Measurements from ENCODE around the gene ATP6V1G1. TPM values are rescaled to one million over a fixed set of nuclear protein-coding genes. Genes with fewer than 3 reads are reported as not detected.
"Not testable (repeated sequence)": the region's sequence is repeated elsewhere in the genome, so short reads cannot be mapped to it uniquely, and the experiment has no call there.

ATP6V1G1 gene
- polyA plus RNA-seq, 2 donors: 127 to 145 TPM

DNA sequence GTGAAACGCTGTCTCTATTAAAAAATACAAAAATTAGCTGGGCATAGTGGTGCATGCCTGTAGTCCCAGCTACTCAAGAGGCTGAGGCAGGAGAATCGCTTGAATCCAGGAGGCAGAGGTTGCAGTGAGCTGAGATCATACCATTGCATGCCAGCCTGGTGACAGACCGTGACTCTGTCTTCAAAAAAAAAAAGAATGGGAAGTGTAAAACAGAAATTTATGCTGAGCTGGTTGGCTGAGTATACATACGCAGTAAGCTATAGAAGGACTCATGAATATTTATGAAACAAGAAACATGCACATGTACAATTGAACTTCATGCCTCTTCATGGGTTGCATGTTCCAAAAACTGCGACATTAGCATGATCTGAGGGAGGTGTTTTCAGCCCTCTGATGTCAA, 10.8 kb upstream of the ATP6V1G1 start:
- 82 to 83% methylated on average over 5 of the region's 5 CpGs for WGBS, 2 donors
- not testable (repeated sequence) for H3K4me3 ChIP-seq (ENCODE audit: low read depth in 1 of 2, low read length in 2 of 2); H3K27me3 ChIP-seq (ENCODE audit: control insufficient read depth in 1 of 2, insufficient read depth in 2 of 2, low read length in 2 of 2); H3K9me3 ChIP-seq (ENCODE audit: control insufficient read depth in 2 of 2, insufficient read depth in 1 of 2, low read depth in 1 of 2, low read length in 1 of 2); H3K36me3 ChIP-seq (ENCODE audit: control insufficient read depth in 2 of 2, insufficient read depth in 2 of 2, low read length in 1 of 2); H3K27ac ChIP-seq (ENCODE audit: low read depth in 2 of 2, low read length in 1 of 2); H3K4me1 ChIP-seq (ENCODE audit: control insufficient read depth in 2 of 2, insufficient read depth in 2 of 2, low read length in 1 of 2)

DNA sequence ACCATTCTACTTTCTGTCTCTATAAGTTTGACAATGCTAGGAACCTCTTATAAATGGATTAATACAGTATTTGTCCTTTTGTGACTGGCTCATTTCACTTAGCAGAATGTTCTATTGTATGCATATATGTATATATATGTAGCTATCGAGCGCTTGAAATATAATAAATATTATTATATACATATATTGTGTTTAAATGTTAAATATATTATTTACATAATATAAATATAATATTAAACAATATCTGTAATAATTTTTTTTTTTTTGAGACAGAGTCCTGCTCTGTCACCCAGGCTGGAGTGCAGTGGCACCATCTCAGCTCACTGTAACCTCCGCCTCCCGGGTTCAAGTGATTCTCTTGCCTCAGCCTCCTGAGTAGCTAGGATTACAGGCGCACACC, 9.4 kb upstream of the ATP6V1G1 start:
- 78 to 82% methylated on average over 5 of the region's 5 CpGs for WGBS, 2 donors
- not testable (repeated sequence) for H3K27me3 ChIP-seq (ENCODE audit: control insufficient read depth in 1 of 2, insufficient read depth in 2 of 2, low read length in 2 of 2); H3K27ac ChIP-seq (ENCODE audit: low read depth in 2 of 2, low read length in 1 of 2)

DNA sequence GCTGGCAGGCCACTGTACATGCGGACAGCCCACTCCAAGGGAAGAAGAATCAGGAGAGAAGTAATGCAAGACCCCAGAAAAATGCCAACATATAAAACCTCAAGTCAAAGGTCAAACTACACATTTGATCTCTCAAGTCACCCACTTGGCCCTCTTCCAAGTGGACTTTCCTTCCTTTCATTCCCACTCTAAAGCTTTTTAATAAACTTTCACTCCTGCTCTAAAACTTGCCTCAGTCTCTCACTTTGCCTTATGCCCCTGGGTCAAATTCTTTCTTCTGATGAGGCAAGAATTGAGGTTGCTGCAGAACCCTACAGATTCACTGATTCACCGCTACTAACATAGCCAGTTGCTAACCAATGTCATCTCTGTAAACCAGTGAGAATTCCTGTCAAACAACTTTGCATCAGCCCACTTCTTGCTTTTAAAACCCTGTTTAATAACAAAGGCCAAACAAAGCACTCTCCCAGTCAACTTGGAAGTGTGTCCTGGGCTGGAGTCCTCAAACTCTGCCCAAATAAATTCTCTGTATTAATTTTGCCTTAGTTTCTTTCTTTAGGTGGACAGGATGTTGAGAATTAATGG, 6.9 kb upstream of the ATP6V1G1 start:
- no peaks in the 10 kb centered on the region for H3K36me3 ChIP-seq (ENCODE audit: control insufficient read depth in 2 of 2, insufficient read depth in 2 of 2, low read length in 1 of 2)

More for the DNA sequence above, 9.4 kb upstream of the ATP6V1G1 start:
- H3K4me3 ChIP-seq (ENCODE audit: low read depth in 1 of 2, low read length in 2 of 2); H3K36me3 ChIP-seq (ENCODE audit: control insufficient read depth in 2 of 2, insufficient read depth in 2 of 2, low read length in 1 of 2); H3K9me3 ChIP-seq (ENCODE audit: control insufficient read depth in 2 of 2, insufficient read depth in 1 of 2, low read depth in 1 of 2, low read length in 1 of 2); H3K4me1 ChIP-seq (ENCODE audit: control insufficient read depth in 2 of 2, insufficient read depth in 2 of 2, low read length in 1 of 2): not testable (repeated sequence)

DNA sequence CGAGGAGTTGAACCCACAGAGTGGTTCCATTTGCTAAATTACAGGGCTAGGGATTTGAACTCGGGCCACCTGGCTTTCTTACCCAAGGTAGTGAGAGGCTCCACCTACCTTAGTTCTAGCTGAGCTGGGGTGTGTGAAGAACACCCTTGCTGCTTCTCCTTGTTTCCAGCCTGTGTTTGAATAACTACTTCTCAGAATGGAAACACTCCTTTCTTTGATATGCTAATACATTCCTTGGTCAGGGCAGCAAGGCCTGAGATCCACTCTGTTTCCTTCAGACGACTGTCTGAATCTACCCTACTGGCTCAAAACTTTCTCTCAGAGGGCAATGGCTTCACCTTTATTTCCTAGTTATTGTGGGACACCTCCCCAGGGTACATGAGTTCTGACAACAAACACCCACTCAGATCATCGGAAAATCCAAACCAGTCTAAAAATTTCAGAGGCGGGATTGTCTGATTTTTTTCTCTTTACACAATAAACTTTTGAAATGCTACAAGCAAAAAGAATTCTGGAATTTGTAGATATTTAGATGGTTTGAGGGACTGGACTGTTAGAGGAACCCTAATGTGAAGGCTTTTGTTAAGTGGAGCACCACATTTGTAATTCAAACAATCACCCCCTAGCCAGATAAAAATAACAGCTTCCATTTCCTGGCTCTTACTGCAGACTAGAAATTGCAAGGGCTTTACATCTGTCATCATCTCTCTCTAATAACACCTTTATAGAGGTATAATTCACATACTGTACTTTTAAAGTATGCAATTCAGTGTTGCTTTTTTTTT, 4.0 kb upstream of the ATP6V1G1 start:
- Histone ChIP-seq H3K9me3 (ENCODE audit: control insufficient read depth in 2 of 2, insufficient read depth in 1 of 2, low read depth in 1 of 2, low read length in 1 of 2) (no peaks in the 10 kb centered on the region), H3K27ac (ENCODE audit: low read depth in 2 of 2, low read length in 1 of 2) (no peak overlapping the region), H3K27me3 (ENCODE audit: control insufficient read depth in 1 of 2, insufficient read depth in 2 of 2, low read length in 2 of 2) (no peaks in the 10 kb centered on the region), H3K4me3 (ENCODE audit: low read depth in 1 of 2, low read length in 2 of 2) (no peak overlapping the region), H3K4me1 (ENCODE audit: control insufficient read depth in 2 of 2, insufficient read depth in 2 of 2, low read length in 1 of 2) (peaks cover 0 to 4% of the 10 kb centered on the region in 2 donors), H3K36me3 (ENCODE audit: control insufficient read depth in 2 of 2, insufficient read depth in 2 of 2, low read length in 1 of 2) (no peaks in the 10 kb centered on the region)
- WGBS, 2 donors: 61 to 65% methylated on average over 5 of the region's 5 CpGs

More for the DNA sequence above, 6.9 kb upstream of the ATP6V1G1 start:
- H3K4me1 ChIP-seq (ENCODE audit: control insufficient read depth in 2 of 2, insufficient read depth in 2 of 2, low read length in 1 of 2): peaks cover 0 to 4% of the 10 kb centered on the region in 2 donors
- no peak overlapping the region for H3K4me3 ChIP-seq (ENCODE audit: low read depth in 1 of 2, low read length in 2 of 2)
- no peaks in the 10 kb centered on the region for H3K27me3 ChIP-seq (ENCODE audit: control insufficient read depth in 1 of 2, insufficient read depth in 2 of 2, low read length in 2 of 2)
- H3K9me3 ChIP-seq (ENCODE audit: control insufficient read depth in 2 of 2, insufficient read depth in 1 of 2, low read depth in 1 of 2, low read length in 1 of 2): no peaks in the 10 kb centered on the region
- 87 to 91% methylated on average over 2 of the region's 2 CpGs for WGBS, 2 donors
- no peak overlapping the region for H3K27ac ChIP-seq (ENCODE audit: low read depth in 2 of 2, low read length in 1 of 2)

DNA sequence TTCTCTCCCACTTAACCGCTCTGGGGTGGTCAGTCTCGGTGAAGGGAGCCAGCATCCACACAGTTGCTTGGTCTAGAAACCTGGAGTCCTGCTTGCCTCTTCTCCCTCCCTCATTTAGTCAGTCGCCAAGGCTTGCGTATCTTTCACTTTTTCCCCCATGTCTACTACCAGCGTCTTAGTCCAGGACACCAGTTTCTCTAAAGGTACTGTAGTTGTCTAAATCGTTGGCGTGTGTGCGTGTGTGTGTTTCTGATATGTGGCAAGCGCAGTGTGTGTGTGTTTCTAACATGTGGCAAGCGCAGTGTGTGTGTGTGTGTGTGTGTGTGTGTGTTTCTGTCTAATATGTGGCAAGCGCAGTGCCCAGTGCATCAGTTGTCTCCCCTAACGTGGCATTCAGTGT, 641 bp downstream of the ATP6V1G1 start:
- peaks cover 0 to 2% of the 10 kb centered on the region in 2 donors for H3K36me3 ChIP-seq (ENCODE audit: control insufficient read depth in 2 of 2, insufficient read depth in 2 of 2, low read length in 1 of 2)
- H3K27ac ChIP-seq (ENCODE audit: low read depth in 2 of 2, low read length in 1 of 2): peak overlapping the region; percentile 87 to 92
- H3K4me3 ChIP-seq (ENCODE audit: low read depth in 1 of 2, low read length in 2 of 2): peak overlapping the region; percentile 90 to 92
- 1% methylated on average over 12 of the region's 12 CpGs for WGBS, 2 donors
- H3K27me3 ChIP-seq (ENCODE audit: control insufficient read depth in 1 of 2, insufficient read depth in 2 of 2, low read length in 2 of 2): no peaks in the 10 kb centered on the region
- peaks cover 1 to 3% of the 10 kb centered on the region in 2 donors for H3K4me1 ChIP-seq (ENCODE audit: control insufficient read depth in 2 of 2, insufficient read depth in 2 of 2, low read length in 1 of 2)
- H3K9me3 ChIP-seq (ENCODE audit: control insufficient read depth in 2 of 2, insufficient read depth in 1 of 2, low read depth in 1 of 2, low read length in 1 of 2): no peaks in the 10 kb centered on the region

DNA sequence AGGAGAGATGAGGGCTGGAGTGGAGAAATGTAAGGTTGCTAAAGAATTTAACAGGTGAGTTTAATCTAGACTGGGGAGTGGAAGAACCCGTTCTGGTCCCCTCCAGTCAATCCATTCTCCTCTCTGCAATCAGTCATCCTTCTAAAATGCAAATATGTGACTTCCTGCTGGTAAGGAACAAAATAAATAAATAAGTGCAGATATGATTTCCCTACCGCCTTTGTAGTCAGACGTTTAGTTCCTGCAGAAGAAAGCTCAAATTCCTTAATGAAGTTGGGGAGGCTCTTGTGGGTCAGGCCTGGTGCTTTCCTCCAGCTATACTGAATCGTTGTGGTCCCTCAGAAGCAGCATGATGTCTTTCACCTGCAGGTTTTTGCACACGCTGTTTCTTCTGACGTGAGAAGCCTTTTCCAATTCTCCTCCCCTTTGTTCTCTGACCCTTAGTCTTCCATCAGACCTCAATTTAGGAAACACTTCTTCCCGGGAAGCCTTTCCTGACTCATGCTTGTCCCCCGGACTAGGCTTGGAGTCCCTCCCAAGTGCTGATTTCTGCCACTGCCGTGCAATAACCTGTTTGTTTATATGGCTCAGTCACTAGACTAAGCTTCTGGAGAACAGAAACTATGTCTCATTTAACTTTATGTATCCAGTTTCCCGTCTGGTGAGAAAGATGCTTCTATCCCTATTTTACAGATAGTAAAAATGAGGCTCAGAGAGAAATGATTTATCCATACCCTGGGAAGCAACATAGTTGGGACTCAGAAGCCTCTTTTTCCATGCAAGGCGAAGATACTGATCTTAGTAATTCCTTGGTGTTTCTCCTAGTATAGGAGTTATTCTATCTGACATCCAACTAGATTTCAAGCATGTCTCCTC, 1.3 kb downstream of the ATP6V1G1 start:
- 11 to 14% methylated on average over 11 of the region's 11 CpGs for WGBS, 2 donors
- H3K27me3 ChIP-seq (ENCODE audit: control insufficient read depth in 1 of 2, insufficient read depth in 2 of 2, low read length in 2 of 2): no peaks in the 10 kb centered on the region
- peak overlapping the region; percentile 87 to 92 for H3K27ac ChIP-seq (ENCODE audit: low read depth in 2 of 2, low read length in 1 of 2)
- no peaks in the 10 kb centered on the region for H3K9me3 ChIP-seq (ENCODE audit: control insufficient read depth in 2 of 2, insufficient read depth in 1 of 2, low read depth in 1 of 2, low read length in 1 of 2)
- peaks cover 0 to 3% of the 10 kb centered on the region in 2 donors for H3K36me3 ChIP-seq (ENCODE audit: control insufficient read depth in 2 of 2, insufficient read depth in 2 of 2, low read length in 1 of 2)
- peaks cover 1 to 3% of the 10 kb centered on the region in 2 donors for H3K4me1 ChIP-seq (ENCODE audit: control insufficient read depth in 2 of 2, insufficient read depth in 2 of 2, low read length in 1 of 2)
- peak overlapping the region; percentile 90 to 92 for H3K4me3 ChIP-seq (ENCODE audit: low read depth in 1 of 2, low read length in 2 of 2)

DNA sequence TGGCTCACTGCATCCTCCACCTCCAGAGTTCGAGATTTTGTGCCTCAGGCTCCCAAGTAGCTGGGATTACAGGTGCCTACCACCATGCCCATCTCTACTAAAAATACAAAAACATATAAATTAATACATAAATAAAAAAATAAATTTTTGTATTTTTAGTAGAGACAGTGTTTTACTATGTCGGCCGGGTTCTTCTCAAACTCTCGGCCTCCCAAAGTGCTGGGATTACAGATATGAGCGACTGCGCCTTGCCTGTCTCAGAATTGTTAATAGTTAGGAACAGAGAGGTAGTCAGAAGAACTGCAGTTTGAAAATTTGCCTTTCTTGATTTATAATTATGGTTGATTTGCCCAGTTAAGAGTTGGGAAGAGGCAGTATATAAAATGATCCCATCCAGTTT, 2.8 kb downstream of the ATP6V1G1 start:
- no peak overlapping the region for H3K4me3 ChIP-seq (ENCODE audit: low read depth in 1 of 2, low read length in 2 of 2)
- no peak overlapping the region for H3K27ac ChIP-seq (ENCODE audit: low read depth in 2 of 2, low read length in 1 of 2)
- H3K9me3 ChIP-seq (ENCODE audit: control insufficient read depth in 2 of 2, insufficient read depth in 1 of 2, low read depth in 1 of 2, low read length in 1 of 2): no peaks in the 10 kb centered on the region
- H3K36me3 ChIP-seq (ENCODE audit: control insufficient read depth in 2 of 2, insufficient read depth in 2 of 2, low read length in 1 of 2): peaks cover 5 to 9% of the 10 kb centered on the region in 2 donors
- H3K27me3 ChIP-seq (ENCODE audit: control insufficient read depth in 1 of 2, insufficient read depth in 2 of 2, low read length in 2 of 2): no peaks in the 10 kb centered on the region
- 81 to 88% methylated on average over 6 of the region's 6 CpGs for WGBS, 2 donors
- H3K4me1 ChIP-seq (ENCODE audit: control insufficient read depth in 2 of 2, insufficient read depth in 2 of 2, low read length in 1 of 2): peaks cover 1 to 3% of the 10 kb centered on the region in 2 donors

DNA sequence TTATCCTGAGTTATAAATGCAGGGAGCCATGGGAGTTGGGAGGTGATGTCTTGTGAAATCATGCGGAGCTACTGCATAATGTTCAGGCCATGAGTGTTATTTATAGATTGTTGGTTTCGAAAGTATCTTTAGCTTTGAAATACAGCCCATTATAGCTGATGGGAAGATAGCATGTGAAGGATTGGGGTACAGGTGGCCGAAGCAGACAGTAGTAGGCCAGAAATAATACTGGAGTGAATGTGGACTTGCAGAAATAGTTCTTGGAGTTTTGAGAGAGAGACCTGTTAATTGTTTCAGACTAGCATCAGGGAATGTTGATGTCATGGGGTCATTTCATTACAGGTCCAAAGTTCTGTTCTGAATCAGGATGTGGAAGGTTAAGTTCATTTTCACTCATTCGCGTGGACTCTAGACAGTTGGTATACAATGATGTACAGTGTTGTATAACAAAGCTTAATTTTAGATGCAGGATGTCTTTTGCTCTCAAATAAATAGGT, 3.8 kb downstream of the ATP6V1G1 start:
- H3K36me3 ChIP-seq (ENCODE audit: control insufficient read depth in 2 of 2, insufficient read depth in 2 of 2, low read length in 1 of 2): peaks cover 6 to 9% of the 10 kb centered on the region in 2 donors
- peak overlapping the region in 1 of 2 donors; percentile 63 for H3K27ac ChIP-seq (ENCODE audit: low read depth in 2 of 2, low read length in 1 of 2)
- no peaks in the 10 kb centered on the region for H3K9me3 ChIP-seq (ENCODE audit: control insufficient read depth in 2 of 2, insufficient read depth in 1 of 2, low read depth in 1 of 2, low read length in 1 of 2)
- 48 to 59% methylated on average over 5 of the region's 5 CpGs for WGBS, 2 donors
- H3K27me3 ChIP-seq (ENCODE audit: control insufficient read depth in 1 of 2, insufficient read depth in 2 of 2, low read length in 2 of 2): no peaks in the 10 kb centered on the region
- H3K4me1 ChIP-seq (ENCODE audit: control insufficient read depth in 2 of 2, insufficient read depth in 2 of 2, low read length in 1 of 2): peaks cover 1 to 3% of the 10 kb centered on the region in 2 donors
- H3K4me3 ChIP-seq (ENCODE audit: low read depth in 1 of 2, low read length in 2 of 2): no peak overlapping the region

DNA sequence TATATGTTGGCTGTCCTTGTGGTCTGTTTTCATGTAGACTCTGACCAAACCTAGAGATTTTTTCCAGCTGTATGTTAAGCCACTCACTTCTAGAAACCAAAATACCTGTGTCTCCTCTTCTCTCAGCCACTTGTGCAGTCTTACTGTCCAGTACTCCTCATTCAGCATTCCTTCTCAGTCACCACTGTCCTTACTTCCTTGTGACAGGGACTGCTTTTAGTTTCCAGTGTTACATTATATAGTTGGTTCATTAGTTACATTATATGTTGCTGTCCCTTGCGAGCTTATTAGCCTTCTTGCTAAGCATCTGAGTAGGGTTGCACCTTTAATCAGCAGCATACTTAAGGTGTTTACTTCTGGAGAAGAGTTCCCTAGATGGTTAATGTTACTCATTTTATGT, 4.3 kb downstream of the ATP6V1G1 start:
- Histone ChIP-seq H3K27ac (ENCODE audit: low read depth in 2 of 2, low read length in 1 of 2) (peak overlapping the region; percentile 63 to 68), H3K36me3 (ENCODE audit: control insufficient read depth in 2 of 2, insufficient read depth in 2 of 2, low read length in 1 of 2) (peaks cover 6 to 12% of the 10 kb centered on the region in 2 donors), H3K27me3 (ENCODE audit: control insufficient read depth in 1 of 2, insufficient read depth in 2 of 2, low read length in 2 of 2) (no peaks in the 10 kb centered on the region), H3K4me3 (ENCODE audit: low read depth in 1 of 2, low read length in 2 of 2) (no peak overlapping the region), H3K9me3 (ENCODE audit: control insufficient read depth in 2 of 2, insufficient read depth in 1 of 2, low read depth in 1 of 2, low read length in 1 of 2) (no peaks in the 10 kb centered on the region), H3K4me1 (ENCODE audit: control insufficient read depth in 2 of 2, insufficient read depth in 2 of 2, low read length in 1 of 2) (peaks cover 1 to 3% of the 10 kb centered on the region in 2 donors)
- WGBS, 2 donors: 36 to 37% methylated on average over 1 of the region's 1 CpG

Measured in esophagus (tissue), 2 donors.